PFSK-1 (cell line): ENCODE data around the gene FEM1C.

Source experiments
- FOXP2 ChIP-seq: optimal IDR thresholded peaks from 2 replicates; pipeline ENCODE3; 2011; ENCODE audit warnings: borderline replicate concordance, control low read depth, inconsistent platforms; ENCODE audit not compliant: insufficient read depth; ENCODE audit errors: extremely low read length, extremely low read depth
- POLR2AphosphoS5 ChIP-seq: IDR thresholded peaks from 2 replicates; pipeline ENCODE4 v1.6.1; 2012; ENCODE audit warnings: low read depth, mild to moderate bottlenecking, control low read depth, low read length, moderate library complexity
- SIN3A ChIP-seq: IDR thresholded peaks from 2 replicates; pipeline ENCODE4 v1.6.1; 2012; ENCODE audit warnings: mild to moderate bottlenecking, low read length, moderate library complexity, borderline replicate concordance; ENCODE audit not compliant: insufficient read depth
- TAF1 ChIP-seq: IDR thresholded peaks from 2 replicates; pipeline ENCODE4 v1.6.1; 2012; ENCODE audit warnings: low read length, control low read depth, borderline replicate concordance; ENCODE audit not compliant: insufficient read depth
- TF ChIP-seq, protein P1 (sequence below), 2 experiments: IDR thresholded peaks; 2 replicates each; pipeline versions ENCODE4 v1.6.1 to v1.8.0; 2011 to 2012; ENCODE audit warnings: low read depth in 2 of 2, low read length in 2 of 2, control low read depth in 1 of 2, inconsistent platforms in 1 of 2, mild to moderate bottlenecking in 1 of 2, moderate library complexity in 1 of 2; ENCODE audit not compliant: insufficient read depth in 1 of 2

The FEM1C gene

DNA sequence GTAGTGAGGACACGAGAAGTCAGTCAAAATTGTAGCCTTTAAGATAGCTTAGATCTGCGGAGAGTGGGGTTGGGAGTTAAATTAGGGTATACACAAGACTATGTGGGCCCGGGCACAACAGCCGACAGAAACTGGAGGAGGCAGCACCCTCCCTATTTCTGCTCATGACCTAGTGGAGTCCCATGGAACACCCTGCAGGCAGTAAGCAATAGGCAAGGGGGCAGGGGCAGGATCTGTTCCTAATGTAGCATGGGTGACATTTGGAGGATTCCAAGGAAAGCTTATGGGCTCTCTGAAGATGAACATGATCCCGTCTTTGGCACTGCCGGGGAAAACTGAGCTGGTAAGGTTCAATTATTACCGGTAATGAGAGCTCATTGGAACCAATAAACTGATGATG is 67.0 kb downstream of the FEM1C start:
- TF ChIP-seq SIN3A: no peak

DNA sequence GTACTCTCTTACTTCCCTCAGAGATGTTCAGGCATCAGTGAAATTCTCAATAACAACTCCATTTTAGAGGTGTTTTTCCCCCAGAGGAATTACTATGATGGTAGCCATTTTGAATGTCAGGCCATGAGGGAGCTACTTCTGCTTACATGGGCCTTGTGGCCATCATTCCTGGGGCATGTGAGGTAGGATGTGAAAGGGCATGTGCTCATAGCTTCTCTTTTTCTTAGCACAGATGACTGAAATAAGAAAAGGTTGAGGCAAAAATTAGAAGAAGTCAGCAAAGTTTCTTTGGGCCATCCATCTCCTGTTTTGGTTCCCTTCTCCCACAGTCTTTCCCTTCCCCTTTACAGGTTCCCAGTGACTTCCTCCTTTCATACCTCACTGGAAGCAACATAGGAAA is 68.8 kb downstream of the FEM1C start:
- TF ChIP-seq FOXP2: no peak
- no peak for TF ChIP-seq TAF1
- TF ChIP-seq SIN3A: no peak
- TF ChIP-seq, protein P1, sequence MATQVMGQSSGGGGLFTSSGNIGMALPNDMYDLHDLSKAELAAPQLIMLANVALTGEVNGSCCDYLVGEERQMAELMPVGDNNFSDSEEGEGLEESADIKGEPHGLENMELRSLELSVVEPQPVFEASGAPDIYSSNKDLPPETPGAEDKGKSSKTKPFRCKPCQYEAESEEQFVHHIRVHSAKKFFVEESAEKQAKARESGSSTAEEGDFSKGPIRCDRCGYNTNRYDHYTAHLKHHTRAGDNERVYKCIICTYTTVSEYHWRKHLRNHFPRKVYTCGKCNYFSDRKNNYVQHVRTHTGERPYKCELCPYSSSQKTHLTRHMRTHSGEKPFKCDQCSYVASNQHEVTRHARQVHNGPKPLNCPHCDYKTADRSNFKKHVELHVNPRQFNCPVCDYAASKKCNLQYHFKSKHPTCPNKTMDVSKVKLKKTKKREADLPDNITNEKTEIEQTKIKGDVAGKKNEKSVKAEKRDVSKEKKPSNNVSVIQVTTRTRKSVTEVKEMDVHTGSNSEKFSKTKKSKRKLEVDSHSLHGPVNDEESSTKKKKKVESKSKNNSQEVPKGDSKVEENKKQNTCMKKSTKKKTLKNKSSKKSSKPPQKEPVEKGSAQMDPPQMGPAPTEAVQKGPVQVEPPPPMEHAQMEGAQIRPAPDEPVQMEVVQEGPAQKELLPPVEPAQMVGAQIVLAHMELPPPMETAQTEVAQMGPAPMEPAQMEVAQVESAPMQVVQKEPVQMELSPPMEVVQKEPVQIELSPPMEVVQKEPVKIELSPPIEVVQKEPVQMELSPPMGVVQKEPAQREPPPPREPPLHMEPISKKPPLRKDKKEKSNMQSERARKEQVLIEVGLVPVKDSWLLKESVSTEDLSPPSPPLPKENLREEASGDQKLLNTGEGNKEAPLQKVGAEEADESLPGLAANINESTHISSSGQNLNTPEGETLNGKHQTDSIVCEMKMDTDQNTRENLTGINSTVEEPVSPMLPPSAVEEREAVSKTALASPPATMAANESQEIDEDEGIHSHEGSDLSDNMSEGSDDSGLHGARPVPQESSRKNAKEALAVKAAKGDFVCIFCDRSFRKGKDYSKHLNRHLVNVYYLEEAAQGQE (IDR thresholded peaks at IDR 0.05; ENCODE audit: insufficient read depth in 1 of 2, low read depth in 2 of 2, low read length in 2 of 2): no peak
- no peak for TF ChIP-seq POLR2AphosphoS5

DNA sequence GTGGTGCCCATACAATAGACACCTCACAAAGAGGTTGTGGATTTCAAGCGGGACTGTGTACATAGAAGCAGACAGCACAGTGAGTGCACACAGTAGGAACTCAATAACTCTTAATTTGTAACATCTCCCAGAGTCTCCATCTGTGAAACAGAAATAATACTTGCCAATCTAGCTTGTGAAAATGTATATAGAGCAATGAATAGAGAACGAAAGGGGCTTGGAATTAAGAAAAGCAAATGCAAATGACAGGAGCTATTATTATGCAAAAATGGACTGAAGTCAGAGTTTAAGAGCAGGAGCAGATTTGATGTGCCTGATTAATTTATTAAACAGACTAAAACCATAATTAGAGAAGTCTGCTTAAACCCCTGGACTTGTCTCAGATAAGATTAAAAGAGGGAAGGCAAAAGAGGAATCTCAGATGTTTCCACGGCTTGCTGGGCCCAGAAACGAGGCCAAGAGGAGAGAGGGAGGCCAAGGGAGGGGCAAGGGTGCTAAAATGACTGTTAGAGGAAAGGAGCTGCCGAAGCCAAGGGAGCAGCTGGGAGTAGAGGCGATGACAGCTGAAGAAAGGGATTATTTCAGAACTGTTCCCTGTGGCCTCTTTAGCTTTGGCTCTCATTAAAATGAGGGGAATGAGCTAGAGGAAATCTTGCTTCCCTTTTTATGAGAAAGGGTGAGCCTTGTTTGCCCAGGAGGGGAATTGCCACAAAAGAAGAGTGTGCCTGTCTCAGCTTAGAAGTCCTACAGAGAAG is 72.1 kb downstream of the FEM1C start:
- TF ChIP-seq POLR2AphosphoS5: no peak
- TF ChIP-seq, protein P1 (IDR thresholded peaks at IDR 0.05; ENCODE audit: insufficient read depth in 1 of 2, low read depth in 2 of 2, low read length in 2 of 2): no peak
- TF ChIP-seq TAF1: no peak
- TF ChIP-seq SIN3A: no peak
- no peak for TF ChIP-seq FOXP2

DNA sequence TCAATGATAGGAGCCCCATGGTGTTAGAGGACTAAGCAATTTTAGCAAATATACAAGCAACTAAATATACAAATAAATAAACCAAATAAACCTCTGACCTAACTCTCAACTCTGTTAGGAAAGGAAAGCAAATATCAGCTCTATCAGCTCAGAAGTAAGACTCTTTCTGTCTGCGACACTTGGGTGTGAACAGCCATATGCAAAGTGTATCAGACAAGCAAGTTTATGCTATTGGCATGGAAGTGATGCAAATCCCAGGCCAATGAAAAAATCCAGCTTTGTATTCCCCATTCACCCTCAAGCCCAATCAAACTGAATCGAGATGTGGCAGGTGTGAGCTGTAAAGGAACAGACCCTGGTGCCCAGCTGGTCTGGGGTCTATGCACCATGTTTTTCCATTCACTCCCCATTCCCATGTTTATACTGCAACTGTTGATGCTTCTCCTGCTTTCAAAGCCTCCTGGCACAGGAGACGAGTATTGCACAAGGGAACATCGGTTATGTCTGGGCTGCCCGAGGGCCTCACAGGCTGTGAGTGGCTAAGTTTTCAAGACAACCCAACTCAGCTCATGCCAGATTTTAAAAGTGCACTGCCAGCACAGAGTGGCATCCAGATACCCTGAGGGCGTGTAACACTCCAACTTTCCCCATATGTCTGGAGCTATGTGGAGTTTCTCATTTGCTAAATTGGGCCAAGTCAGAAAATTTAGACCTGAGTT is 73.1 kb downstream of the FEM1C start:
- TF ChIP-seq FOXP2 (no peak), POLR2AphosphoS5 (no peak), SIN3A (no peak), TAF1 (no peak)
- TF ChIP-seq, protein P1 (IDR thresholded peaks at IDR 0.05; ENCODE audit: insufficient read depth in 1 of 2, low read depth in 2 of 2, low read length in 2 of 2): no peak

DNA sequence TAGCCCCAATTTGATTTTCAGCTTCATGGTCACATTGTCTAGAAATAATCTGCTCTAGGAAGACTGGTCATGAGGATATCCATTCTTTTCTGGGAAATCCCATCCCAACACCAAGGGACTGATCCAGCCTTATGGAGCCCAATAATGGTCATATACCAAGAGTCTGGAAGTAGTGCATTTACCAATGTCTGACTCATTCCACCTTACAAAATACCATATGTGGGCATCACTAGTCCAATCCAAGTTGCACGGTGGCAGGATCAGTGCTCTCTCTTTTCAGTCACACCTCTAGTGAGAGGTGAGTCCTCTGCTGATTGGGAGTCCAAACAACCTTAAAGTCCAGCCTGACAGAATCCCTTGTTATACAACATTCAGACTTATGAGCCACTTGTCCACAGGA is 73.7 kb downstream of the FEM1C start:
- TF ChIP-seq, protein P1 (IDR thresholded peaks at IDR 0.05; ENCODE audit: insufficient read depth in 1 of 2, low read depth in 2 of 2, low read length in 2 of 2): no peak
- TF ChIP-seq FOXP2: no peak
- no peak for TF ChIP-seq SIN3A
- TF ChIP-seq TAF1: no peak
